Measurements from ENCODE around the gene CEL.

DNA sequence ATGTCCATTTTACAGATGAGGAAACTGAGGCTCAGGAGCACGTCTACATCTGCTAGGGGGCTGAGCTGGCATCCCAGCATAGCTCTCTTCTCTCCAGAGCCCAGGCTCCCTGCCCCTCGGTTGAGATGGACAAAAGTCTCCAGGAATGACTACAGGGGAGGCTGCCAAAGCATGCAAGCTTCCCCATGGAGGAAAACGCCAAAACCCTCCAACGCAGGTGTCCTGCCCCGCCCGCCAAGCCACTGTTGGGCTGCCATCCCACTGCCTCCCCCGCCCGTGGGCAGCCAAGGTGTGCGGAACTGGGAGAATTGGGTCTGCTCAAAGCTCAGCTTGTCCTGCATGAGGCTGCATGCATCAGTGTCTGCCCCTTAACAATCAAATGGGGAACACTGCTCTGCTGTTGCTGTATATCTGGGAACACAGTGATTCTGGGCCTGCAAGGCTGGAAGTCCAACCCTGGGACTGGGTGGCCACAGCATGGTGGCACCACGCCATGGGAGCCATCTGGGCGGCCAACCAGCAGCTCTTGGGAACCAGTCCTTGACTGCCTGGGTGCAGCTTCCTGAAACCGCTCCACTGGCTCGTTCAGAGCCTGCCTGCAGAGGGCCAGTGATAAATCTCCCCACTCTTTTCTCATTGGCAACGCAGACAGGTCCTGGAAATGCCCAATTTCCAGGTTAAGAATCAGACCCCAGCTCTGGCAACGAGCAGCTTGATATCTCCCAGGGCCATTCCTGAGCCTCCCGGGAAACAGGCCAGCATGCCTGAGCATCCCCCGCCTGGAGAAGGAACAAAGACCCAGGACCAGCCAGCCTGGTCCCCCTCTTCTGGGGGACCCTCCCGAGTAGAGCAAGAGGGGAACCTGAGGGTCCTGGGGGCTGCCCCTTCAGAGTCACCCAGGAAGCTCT lies 55.7 kb downstream of the CEL start:
- TF ChIP-seq, protein P1, sequence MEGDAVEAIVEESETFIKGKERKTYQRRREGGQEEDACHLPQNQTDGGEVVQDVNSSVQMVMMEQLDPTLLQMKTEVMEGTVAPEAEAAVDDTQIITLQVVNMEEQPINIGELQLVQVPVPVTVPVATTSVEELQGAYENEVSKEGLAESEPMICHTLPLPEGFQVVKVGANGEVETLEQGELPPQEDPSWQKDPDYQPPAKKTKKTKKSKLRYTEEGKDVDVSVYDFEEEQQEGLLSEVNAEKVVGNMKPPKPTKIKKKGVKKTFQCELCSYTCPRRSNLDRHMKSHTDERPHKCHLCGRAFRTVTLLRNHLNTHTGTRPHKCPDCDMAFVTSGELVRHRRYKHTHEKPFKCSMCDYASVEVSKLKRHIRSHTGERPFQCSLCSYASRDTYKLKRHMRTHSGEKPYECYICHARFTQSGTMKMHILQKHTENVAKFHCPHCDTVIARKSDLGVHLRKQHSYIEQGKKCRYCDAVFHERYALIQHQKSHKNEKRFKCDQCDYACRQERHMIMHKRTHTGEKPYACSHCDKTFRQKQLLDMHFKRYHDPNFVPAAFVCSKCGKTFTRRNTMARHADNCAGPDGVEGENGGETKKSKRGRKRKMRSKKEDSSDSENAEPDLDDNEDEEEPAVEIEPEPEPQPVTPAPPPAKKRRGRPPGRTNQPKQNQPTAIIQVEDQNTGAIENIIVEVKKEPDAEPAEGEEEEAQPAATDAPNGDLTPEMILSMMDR (IDR thresholded peaks at IDR 0.05; ENCODE audit: insufficient read depth, low read length), result no peak
- TF ChIP-seq, protein P2, sequence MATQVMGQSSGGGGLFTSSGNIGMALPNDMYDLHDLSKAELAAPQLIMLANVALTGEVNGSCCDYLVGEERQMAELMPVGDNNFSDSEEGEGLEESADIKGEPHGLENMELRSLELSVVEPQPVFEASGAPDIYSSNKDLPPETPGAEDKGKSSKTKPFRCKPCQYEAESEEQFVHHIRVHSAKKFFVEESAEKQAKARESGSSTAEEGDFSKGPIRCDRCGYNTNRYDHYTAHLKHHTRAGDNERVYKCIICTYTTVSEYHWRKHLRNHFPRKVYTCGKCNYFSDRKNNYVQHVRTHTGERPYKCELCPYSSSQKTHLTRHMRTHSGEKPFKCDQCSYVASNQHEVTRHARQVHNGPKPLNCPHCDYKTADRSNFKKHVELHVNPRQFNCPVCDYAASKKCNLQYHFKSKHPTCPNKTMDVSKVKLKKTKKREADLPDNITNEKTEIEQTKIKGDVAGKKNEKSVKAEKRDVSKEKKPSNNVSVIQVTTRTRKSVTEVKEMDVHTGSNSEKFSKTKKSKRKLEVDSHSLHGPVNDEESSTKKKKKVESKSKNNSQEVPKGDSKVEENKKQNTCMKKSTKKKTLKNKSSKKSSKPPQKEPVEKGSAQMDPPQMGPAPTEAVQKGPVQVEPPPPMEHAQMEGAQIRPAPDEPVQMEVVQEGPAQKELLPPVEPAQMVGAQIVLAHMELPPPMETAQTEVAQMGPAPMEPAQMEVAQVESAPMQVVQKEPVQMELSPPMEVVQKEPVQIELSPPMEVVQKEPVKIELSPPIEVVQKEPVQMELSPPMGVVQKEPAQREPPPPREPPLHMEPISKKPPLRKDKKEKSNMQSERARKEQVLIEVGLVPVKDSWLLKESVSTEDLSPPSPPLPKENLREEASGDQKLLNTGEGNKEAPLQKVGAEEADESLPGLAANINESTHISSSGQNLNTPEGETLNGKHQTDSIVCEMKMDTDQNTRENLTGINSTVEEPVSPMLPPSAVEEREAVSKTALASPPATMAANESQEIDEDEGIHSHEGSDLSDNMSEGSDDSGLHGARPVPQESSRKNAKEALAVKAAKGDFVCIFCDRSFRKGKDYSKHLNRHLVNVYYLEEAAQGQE (IDR thresholded peaks at IDR 0.05; ENCODE audit: insufficient replicate concordance, low read depth), result no peak

Data from HL-60 (cell line).